Prostate gland (tissue), 2 donors: ENCODE results near the gene GNA15.

Experiments used
- POLR2A ChIP-seq: fragments of 450-650 bp; IDR thresholded peaks from one replicate; pipeline ENCODE4 v1.6.1; 2016; ENCODE audit warnings: antibody characterized with exemption, mild to moderate bottlenecking
- POLR2AphosphoS5 ChIP-seq: sonication (generic); formaldehyde crosslinking; IDR thresholded peaks from one replicate; pipeline ENCODE4 v1.6.1; 2017; ENCODE audit warnings: antibody characterized with exemption
- TF ChIP-seq, protein P1 (sequence below), 4 experiments: fragments of 200-600 bp in 2 of 4; fragments of 450-650 bp in 2 of 4; sonication (generic) in 2 of 4; IDR thresholded peaks; 1 replicate in 3 of 4; 2 replicates in 1 of 4; pipeline ENCODE4 v1.5.1; 2016 to 2019; ENCODE audit warnings: antibody characterized with exemption in 4 of 4, mild to moderate bottlenecking in 2 of 4, moderate library complexity in 2 of 4

- TF ChIP-seq, protein P1, sequence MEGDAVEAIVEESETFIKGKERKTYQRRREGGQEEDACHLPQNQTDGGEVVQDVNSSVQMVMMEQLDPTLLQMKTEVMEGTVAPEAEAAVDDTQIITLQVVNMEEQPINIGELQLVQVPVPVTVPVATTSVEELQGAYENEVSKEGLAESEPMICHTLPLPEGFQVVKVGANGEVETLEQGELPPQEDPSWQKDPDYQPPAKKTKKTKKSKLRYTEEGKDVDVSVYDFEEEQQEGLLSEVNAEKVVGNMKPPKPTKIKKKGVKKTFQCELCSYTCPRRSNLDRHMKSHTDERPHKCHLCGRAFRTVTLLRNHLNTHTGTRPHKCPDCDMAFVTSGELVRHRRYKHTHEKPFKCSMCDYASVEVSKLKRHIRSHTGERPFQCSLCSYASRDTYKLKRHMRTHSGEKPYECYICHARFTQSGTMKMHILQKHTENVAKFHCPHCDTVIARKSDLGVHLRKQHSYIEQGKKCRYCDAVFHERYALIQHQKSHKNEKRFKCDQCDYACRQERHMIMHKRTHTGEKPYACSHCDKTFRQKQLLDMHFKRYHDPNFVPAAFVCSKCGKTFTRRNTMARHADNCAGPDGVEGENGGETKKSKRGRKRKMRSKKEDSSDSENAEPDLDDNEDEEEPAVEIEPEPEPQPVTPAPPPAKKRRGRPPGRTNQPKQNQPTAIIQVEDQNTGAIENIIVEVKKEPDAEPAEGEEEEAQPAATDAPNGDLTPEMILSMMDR (IDR thresholded peaks at IDR 0.05): no peak
- TF ChIP-seq POLR2A: no peak
- TF ChIP-seq POLR2AphosphoS5: no peak
Observed at GRCh38 chr19:3190921-3191805, 55.3 kb downstream of the GNA15 start.
